HEK293T (cell line): ENCODE results near the gene C1orf226.
"Not testable (repeated sequence)": the region's sequence is repeated elsewhere in the genome, so short reads cannot be mapped to it uniquely, and the experiment has no call there.

ENCODE experiments used
- CTCF ChIA-PET: fragments of 350-600 bp; formaldehyde crosslinking; extraction: SDS; loops from one replicate; lab custom pipeline; 2021; ENCODE audit warnings: antibody characterized with exemption, inconsistent platforms; lab: Yijun Ruan, JAX
- POLR2A ChIA-PET: fragments of 350-600 bp; formaldehyde crosslinking; extraction: SDS; loops from one replicate; lab custom pipeline; 2020; ENCODE audit warnings: antibody characterized with exemption, inconsistent platforms; lab: Yijun Ruan, JAX
- DNase-seq: peaks from one replicate; pipeline ENCODE4 v3.0.0; 2012; ENCODE audit warnings: mixed read lengths; ENCODE audit errors: extremely low spot score
- ARNT ChIP-seq: fragments of 450-650 bp; IDR thresholded peaks from 2 replicates; pipeline ENCODE4 v1.6.1; 2017; ENCODE audit warnings: mild to moderate bottlenecking
- BHLHE40 ChIP-seq: fragments of 450-650 bp; IDR thresholded peaks from 2 replicates; pipeline ENCODE4 v1.6.1; 2016; ENCODE audit warnings: mild to moderate bottlenecking, moderate library complexity, borderline replicate concordance
- CTBP1 ChIP-seq: fragments of 450-650 bp; IDR thresholded peaks from 2 replicates; pipeline ENCODE4 v1.6.1; 2016; ENCODE audit warnings: borderline replicate concordance
- ELF4 ChIP-seq: fragments of 450-650 bp; IDR thresholded peaks from 2 replicates; pipeline ENCODE4 v1.6.1; 2017; ENCODE audit warnings: antibody characterized with exemption
- FOXA1 ChIP-seq: fragments of 450-650 bp; IDR thresholded peaks from 2 replicates; pipeline ENCODE4 v1.6.1; 2016; ENCODE audit warnings: mild to moderate bottlenecking
- FOXK2 ChIP-seq: fragments of 450-650 bp; IDR thresholded peaks from 2 replicates; pipeline ENCODE4 v1.6.1; 2016; ENCODE audit warnings: mild to moderate bottlenecking
- FOXM1 ChIP-seq: fragments of 450-650 bp; IDR thresholded peaks from 2 replicates; pipeline ENCODE4 v1.6.1; 2017; ENCODE audit warnings: mild to moderate bottlenecking, borderline replicate concordance
- HDGF ChIP-seq: fragments of 450-650 bp; IDR thresholded peaks from 2 replicates; pipeline ENCODE4 v1.6.1; 2017; ENCODE audit warnings: antibody characterized with exemption, borderline replicate concordance
- L3MBTL2 ChIP-seq: fragments of 450-650 bp; conservative IDR thresholded peaks from 2 replicates; pipeline ENCODE4 v1.6.1; 2016; ENCODE audit warnings: mild to moderate bottlenecking
- LEF1 ChIP-seq: fragments of 450-650 bp; IDR thresholded peaks from 2 replicates; pipeline ENCODE4 v1.6.1; 2017; ENCODE audit warnings: mild to moderate bottlenecking, borderline replicate concordance
- NFRKB ChIP-seq: fragments of 450-650 bp; IDR thresholded peaks from 2 replicates; pipeline ENCODE4 v1.6.1; 2016; ENCODE audit warnings: mild to moderate bottlenecking, moderate library complexity
- SP1 ChIP-seq: fragments of 450-650 bp; IDR thresholded peaks from 2 replicates; pipeline ENCODE4 v1.6.1; 2017
- SUZ12 ChIP-seq: fragments of 450-650 bp; IDR thresholded peaks from 2 replicates; pipeline ENCODE4 v1.6.1; 2016; ENCODE audit warnings: mild to moderate bottlenecking
- TARDBP ChIP-seq: fragments of 450-650 bp; IDR thresholded peaks from 2 replicates; pipeline ENCODE4 v1.6.1; 2016
- ZNF384 ChIP-seq: fragments of 450-650 bp; IDR thresholded peaks from 2 replicates; pipeline ENCODE4 v1.6.1; 2016
- TF ChIP-seq, protein P1 (sequence below): fragments of 450-650 bp; IDR thresholded peaks from 2 replicates; pipeline ENCODE4 v1.6.1; 2016

The C1orf226 gene

DNA sequence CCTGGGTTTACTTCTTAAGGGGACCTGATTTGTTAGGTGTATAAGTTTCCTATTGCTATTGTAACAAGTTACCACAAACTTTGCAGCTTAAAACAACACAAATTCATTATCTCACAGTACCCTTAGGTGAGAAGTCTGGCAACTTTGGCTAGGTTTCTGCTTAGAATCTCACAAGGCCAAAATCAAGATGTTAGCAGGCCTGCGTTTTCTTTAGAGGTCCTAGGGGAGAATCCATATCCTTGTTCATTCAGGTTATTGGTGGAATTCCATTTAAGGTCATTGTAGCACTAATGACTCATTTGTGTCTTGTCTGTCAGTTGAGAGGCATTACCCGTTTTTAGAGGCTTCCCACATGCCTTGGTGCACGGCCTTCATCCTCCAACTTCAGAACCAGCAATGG is 38.6 kb downstream of the C1orf226 start:
- CTCF ChIA-PET: no interaction called here
- DNase-seq: no peak
- POLR2A ChIA-PET: no interaction called here
- TF ChIP-seq SP1 (no peak), FOXK2 (no peak), ELF4 (no peak), ZNF384 (no peak), FOXA1 (no peak), CTBP1 (no peak), NFRKB (no peak), LEF1 (no peak), SUZ12 (no peak), TARDBP (no peak), FOXM1 (no peak), HDGF (no peak), ARNT (no peak), BHLHE40 (no peak), L3MBTL2 (no peak)
- TF ChIP-seq, protein P1, sequence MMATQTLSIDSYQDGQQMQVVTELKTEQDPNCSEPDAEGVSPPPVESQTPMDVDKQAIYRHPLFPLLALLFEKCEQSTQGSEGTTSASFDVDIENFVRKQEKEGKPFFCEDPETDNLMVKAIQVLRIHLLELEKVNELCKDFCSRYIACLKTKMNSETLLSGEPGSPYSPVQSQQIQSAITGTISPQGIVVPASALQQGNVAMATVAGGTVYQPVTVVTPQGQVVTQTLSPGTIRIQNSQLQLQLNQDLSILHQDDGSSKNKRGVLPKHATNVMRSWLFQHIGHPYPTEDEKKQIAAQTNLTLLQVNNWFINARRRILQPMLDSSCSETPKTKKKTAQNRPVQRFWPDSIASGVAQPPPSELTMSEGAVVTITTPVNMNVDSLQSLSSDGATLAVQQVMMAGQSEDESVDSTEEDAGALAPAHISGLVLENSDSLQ: no peak

DNA sequence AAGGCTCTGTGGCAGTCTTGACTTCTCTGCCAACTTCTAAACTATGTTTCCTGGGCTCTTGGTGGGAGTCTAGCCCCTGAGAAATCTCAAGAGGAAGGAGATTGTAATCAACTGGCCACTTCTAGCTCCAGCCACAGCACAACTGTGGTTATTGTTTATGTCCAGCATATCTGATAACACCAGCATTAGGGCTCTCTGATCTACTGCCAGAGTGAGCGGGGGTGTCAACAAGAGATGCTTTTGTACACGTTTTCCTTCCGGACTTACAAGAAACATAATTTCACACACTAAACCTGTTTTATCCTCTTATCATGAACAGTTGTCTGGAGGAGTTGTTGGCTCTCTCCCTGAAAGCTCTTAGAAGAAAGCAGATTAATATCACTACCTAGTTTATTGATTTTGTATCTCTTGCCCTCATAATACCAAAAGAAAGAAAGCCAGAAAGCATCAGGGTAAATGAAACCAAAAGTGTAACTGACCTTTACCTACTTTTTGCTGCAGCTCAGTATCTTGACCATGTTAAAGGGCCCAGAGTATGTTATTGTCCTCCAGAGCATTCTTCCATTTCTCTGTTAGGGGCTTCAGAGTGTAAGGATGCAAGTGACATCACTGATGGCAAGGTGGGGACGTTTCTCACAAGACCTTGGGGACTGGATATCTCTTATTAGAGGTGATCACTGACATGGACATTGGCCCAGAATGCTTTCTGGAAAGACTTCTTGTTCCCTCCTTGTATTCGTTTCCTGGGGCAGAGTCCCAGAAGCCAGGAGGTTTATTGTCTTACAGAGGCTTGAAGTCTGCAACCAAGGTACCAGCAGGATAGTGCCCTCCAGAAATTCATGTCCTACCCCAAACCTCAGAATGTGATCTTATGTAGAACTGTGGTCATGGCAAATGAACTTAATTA is 40.0 kb downstream of the C1orf226 start:
- ChIA-PET CTCF (no interaction called here), POLR2A (no interaction called here)
- TF ChIP-seq ELF4 (no peak), TARDBP (no peak), NFRKB (no peak), FOXM1 (no peak), SUZ12 (no peak), BHLHE40 (no peak), ZNF384 (no peak), CTBP1 (no peak), FOXK2 (no peak), ARNT (no peak), HDGF (no peak), FOXA1 (no peak), SP1 (no peak)

DNA sequence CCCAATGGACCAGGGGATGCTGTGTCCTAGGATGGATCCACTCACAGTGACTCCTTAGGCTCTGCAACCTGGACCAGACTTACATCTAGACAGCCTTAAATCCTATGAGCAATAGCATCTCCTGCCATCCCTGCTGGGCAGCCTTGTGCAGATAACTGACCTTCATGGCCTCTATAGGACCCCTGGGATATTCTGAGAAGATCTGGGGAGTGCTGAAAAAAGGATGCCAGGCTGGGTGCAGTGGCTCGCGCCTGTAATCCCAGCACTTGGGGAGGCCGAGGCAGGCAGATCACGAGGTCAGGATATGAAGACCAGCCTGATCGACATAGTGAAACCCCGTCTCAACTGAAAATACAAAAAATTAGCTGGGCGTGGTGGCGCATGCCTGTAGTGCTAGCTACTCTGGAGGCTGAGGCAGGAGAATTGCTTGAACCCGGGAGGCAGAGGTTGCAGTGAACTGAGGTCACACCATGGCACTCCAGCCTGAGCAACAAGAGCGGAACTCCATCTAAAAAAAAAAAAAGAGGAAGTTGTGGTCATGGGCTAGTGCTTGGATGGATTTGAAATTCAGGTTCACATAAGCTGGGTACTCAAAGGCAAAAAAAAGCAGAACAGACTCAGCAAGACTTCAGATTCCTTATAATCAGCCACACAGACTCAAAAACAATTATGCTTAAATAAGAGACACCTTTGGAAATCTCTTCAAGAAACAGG is 41.3 kb downstream of the C1orf226 start:
- DNase-seq: no peak
- TF ChIP-seq HDGF (no peak), NFRKB (no peak), ARNT (no peak), ELF4 (no peak), BHLHE40 (no peak), CTBP1 (no peak), L3MBTL2 (no peak), SP1 (no peak), ZNF384 (no peak), FOXA1 (no peak), SUZ12 (no peak), LEF1 (no peak), TARDBP (no peak), FOXM1 (no peak), FOXK2 (no peak)
- TF ChIP-seq, protein P1: no peak
- ChIA-PET CTCF (no interaction called here), POLR2A (no interaction called here)

More for the DNA sequence above, 40.0 kb downstream of the C1orf226 start:
- DNase-seq: no peak

DNA sequence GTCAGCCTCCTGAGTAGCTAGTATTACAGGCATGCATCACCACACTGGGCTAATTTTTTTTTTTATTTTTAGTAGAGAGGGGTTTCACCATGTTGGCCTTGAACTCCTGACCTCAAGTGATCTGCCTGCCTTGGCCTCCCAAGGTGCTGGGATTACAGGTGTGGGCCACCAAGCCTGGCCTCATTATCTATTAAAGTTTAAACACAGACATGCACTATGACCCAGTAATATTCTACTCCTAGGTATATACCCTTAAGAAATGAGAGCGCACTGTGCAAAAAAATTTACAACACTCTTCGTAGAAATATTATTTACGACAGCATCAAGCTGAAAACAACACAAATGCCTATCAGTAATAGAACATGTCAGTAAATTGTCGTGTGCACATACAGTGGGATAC is 49.1 kb downstream of the C1orf226 start:
- CTCF ChIA-PET: no interaction called here
- TF ChIP-seq HDGF (no peak), ARNT (no peak), ZNF384 (no peak)
- POLR2A ChIA-PET: no interaction called here
- no peak for DNase-seq

DNA sequence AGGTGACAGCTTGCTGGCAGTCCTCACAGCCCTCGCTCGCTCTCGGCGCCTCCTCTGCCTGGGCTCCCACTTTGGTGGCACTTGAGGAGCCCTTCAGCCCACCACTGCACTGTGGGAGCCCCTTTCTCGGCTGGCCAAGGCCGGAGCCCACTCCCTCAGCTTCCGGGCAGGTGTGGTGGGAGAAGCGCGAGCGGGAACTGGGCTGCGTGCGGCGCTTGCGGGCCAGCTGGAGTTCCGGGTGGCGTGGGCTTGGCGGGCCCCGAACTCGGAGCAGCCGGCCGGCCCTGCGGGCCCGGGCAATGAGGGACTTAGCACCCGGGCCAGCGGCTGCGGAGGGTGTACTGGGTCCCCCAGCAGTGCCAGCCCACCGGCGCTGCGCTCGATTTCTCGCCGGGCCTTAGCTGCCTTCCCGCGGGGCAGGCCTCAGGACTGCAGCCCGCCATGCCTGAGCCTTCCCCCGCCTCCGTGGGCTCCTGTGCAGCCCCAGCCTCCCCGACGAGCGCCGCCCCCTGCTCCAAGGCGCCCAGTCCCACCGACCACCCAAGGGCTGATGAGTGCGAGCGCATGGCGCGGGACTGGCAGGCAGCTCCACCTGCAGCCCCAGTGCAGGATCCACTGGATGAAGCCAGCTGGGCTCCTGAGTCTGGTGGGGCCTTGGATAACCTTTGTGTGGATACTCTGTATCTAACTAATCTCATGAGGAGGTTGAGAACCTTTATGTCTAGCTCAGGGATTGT is 51.6 kb downstream of the C1orf226 start:
- DNase-seq, CTCF ChIA-PET: not testable (repeated sequence)

More for the DNA sequence above, 51.6 kb downstream of the C1orf226 start:
- POLR2A ChIA-PET: not testable (repeated sequence)
